ENCODE results near the gene C19orf53. TPM values are rescaled to one million over a fixed set of nuclear protein-coding genes. Genes with fewer than 3 reads are reported as not detected.

Gene C19orf53
- total RNA-seq (2014; rRNA removed; shearing (Covaris generic)) (115 and 122 TPM in 2 replicates), polyA plus RNA-seq (2016; fragmentation: Nextera tagmentation; extraction: Ambion mirVana) (309 TPM in 2 replicates)

- H3K9ac ChIP-seq: peak within 1 kb of the TSS; percentile 96
- no peaks in the 10 kb centered on the region for H3K27me3 ChIP-seq (replicated peaks; ENCODE audit: insufficient read depth)
- no peaks in the 10 kb centered on the region for H4K20me1 ChIP-seq (ENCODE audit: insufficient read depth)
- peak within 1 kb of the TSS; percentile 95 for H3K4me3 ChIP-seq
- H3F3A ChIP-seq (ENCODE audit: insufficient read depth): peaks cover 21% of the 10 kb centered on the region
- H3K9me2 ChIP-seq (ENCODE audit: insufficient read depth): no peaks in the 10 kb centered on the region
- peak; percentile 99 for DNase-seq
- H3K9me3 ChIP-seq (ENCODE audit: low read depth): no peaks in the 10 kb centered on the region
- 1% methylated on average over 43 to 61 of the region's 61 CpGs for WGBS, 2 experiments (ENCODE audit: low coverage in 1 of 2, low lambda C conversion rate in 2 of 2, missing lambda C conversion rate in 2 of 2)
- TF ChIP-seq EZH2 (IDR thresholded peaks at IDR 0.05; ENCODE audit: insufficient read depth, poor library complexity, severe bottlenecking) (no peak), EZH2phosphoT487 (IDR thresholded peaks at IDR 0.05; ENCODE audit: insufficient read depth, low read depth) (no peak)
- peak within 1 kb of the TSS; percentile 98 for H3K4me2 ChIP-seq (ENCODE audit: unreplicated experiment)
- H2AFZ ChIP-seq: peak within 1 kb of the TSS; percentile 65
- H3K79me2 ChIP-seq (ENCODE audit: insufficient read depth): peaks cover 37% of the 10 kb centered on the region
- peaks cover 12% of the 10 kb centered on the region for H3K4me1 ChIP-seq (ENCODE audit: insufficient read depth)
- in situ Hi-C loops (cut with MboI): no loop called here
- H3K27ac ChIP-seq: peak within 1 kb of the TSS; percentile 87
- no peaks in the 10 kb centered on the region for H3K36me3 ChIP-seq (ENCODE audit: low read depth)
Observed at GRCh38 chr19:13774217-13775191, at the start of gene C19orf53. Gene C19orf53, plus strand, starts transcription at chr19:13774456. Its CDS starts 22 bp downstream, at chr19:13774478.

- Histone ChIP-seq H3K27me3 (replicated peaks; ENCODE audit: insufficient read depth) (no peaks in the 10 kb centered on the region), H4K20me1 (ENCODE audit: insufficient read depth) (no peaks in the 10 kb centered on the region), H3K9me3 (ENCODE audit: low read depth) (no peaks in the 10 kb centered on the region), H3K9me2 (ENCODE audit: insufficient read depth) (no peaks in the 10 kb centered on the region), H3K4me1 (ENCODE audit: insufficient read depth) (peaks cover 21% of the 10 kb centered on the region), H3K4me3 (no peak overlapping the region), H2AFZ (no peak overlapping the region), H3K9ac (no peak overlapping the region), H3K27ac (no peak overlapping the region), H3K36me3 (ENCODE audit: low read depth) (no peaks in the 10 kb centered on the region), H3K4me2 (ENCODE audit: unreplicated experiment) (no peak overlapping the region), H3K79me2 (ENCODE audit: insufficient read depth) (no peaks in the 10 kb centered on the region), H3F3A (ENCODE audit: insufficient read depth) (peaks cover 17% of the 10 kb centered on the region)
- DNase-seq: no peak
- no peak for TF ChIP-seq EZH2phosphoT487 (IDR thresholded peaks at IDR 0.05; ENCODE audit: insufficient read depth, low read depth)
- TF ChIP-seq EZH2 (IDR thresholded peaks at IDR 0.05; ENCODE audit: insufficient read depth, poor library complexity, severe bottlenecking): no peak
- in situ Hi-C loops (cut with MboI): no loop called here
- 87 to 89% methylated on average over 5 of the region's 5 CpGs for WGBS, 2 experiments (ENCODE audit: low coverage in 1 of 2, low lambda C conversion rate in 2 of 2, missing lambda C conversion rate in 2 of 2)
Observed at GRCh38 chr19:13726323-13726722, 47.9 kb upstream of the C19orf53 start.

- H4K20me1 ChIP-seq (ENCODE audit: insufficient read depth): no peaks in the 10 kb centered on the region
- peaks cover 17% of the 10 kb centered on the region for H3F3A ChIP-seq (ENCODE audit: insufficient read depth)
- H3K27me3 ChIP-seq (replicated peaks; ENCODE audit: insufficient read depth): no peaks in the 10 kb centered on the region
- no peak overlapping the region for H3K4me2 ChIP-seq (ENCODE audit: unreplicated experiment)
- no peak overlapping the region for H3K4me3 ChIP-seq
- no peak for TF ChIP-seq EZH2 (IDR thresholded peaks at IDR 0.05; ENCODE audit: insufficient read depth, poor library complexity, severe bottlenecking)
- no peak for TF ChIP-seq EZH2phosphoT487 (IDR thresholded peaks at IDR 0.05; ENCODE audit: insufficient read depth, low read depth)
- H3K79me2 ChIP-seq (ENCODE audit: insufficient read depth): 0 out of 2 replicates have a peak, but pooled peaks cover 6% of the 10 kb centered on the region
- H3K9me3 ChIP-seq (ENCODE audit: low read depth): no peaks in the 10 kb centered on the region
- H3K36me3 ChIP-seq (ENCODE audit: low read depth): no peaks in the 10 kb centered on the region
- WGBS, 2 experiments (ENCODE audit: low coverage in 1 of 2, low lambda C conversion rate in 2 of 2, missing lambda C conversion rate in 2 of 2): 42 to 46% methylated on average over 7 to 8 of the region's 8 CpGs
- H3K4me1 ChIP-seq (ENCODE audit: insufficient read depth): peaks cover 26% of the 10 kb centered on the region
- no peak overlapping the region for H3K27ac ChIP-seq
- peak; percentile 78 for DNase-seq
- no peak overlapping the region for H2AFZ ChIP-seq
- no peak overlapping the region for H3K9ac ChIP-seq
- in situ Hi-C loops (cut with MboI): no loop called here
- no peaks in the 10 kb centered on the region for H3K9me2 ChIP-seq (ENCODE audit: insufficient read depth)
Observed at GRCh38 chr19:13727798-13728197, 46.5 kb upstream of the C19orf53 start.

- DNase-seq: peak; percentile 18
- Histone ChIP-seq H3F3A (ENCODE audit: insufficient read depth) (peaks cover 17% of the 10 kb centered on the region), H3K79me2 (ENCODE audit: insufficient read depth) (0 out of 2 replicates have a peak, but pooled peaks cover 6% of the 10 kb centered on the region), H3K4me1 (ENCODE audit: insufficient read depth) (peaks cover 26% of the 10 kb centered on the region), H3K9me3 (ENCODE audit: low read depth) (no peaks in the 10 kb centered on the region), H3K27me3 (replicated peaks; ENCODE audit: insufficient read depth) (no peaks in the 10 kb centered on the region), H2AFZ (peak overlapping the region; percentile 60), H3K4me3 (no peak overlapping the region), H3K9ac (no peak overlapping the region), H4K20me1 (ENCODE audit: insufficient read depth) (no peaks in the 10 kb centered on the region), H3K9me2 (ENCODE audit: insufficient read depth) (no peaks in the 10 kb centered on the region), H3K4me2 (ENCODE audit: unreplicated experiment) (peak overlapping the region; percentile 17), H3K27ac (peak overlapping the region; percentile 98; the same call in 1 of the 2 replicates), H3K36me3 (ENCODE audit: low read depth) (no peaks in the 10 kb centered on the region)
- WGBS, 2 experiments (ENCODE audit: low coverage in 1 of 2, low lambda C conversion rate in 2 of 2, missing lambda C conversion rate in 2 of 2): 48 to 51% methylated on average over 2 of the region's 2 CpGs
- in situ Hi-C loops (cut with MboI): no loop called here
- TF ChIP-seq EZH2 (IDR thresholded peaks at IDR 0.05; ENCODE audit: insufficient read depth, poor library complexity, severe bottlenecking) (no peak), EZH2phosphoT487 (IDR thresholded peaks at IDR 0.05; ENCODE audit: insufficient read depth, low read depth) (no peak)
Observed at GRCh38 chr19:13729859-13730258, 44.4 kb upstream of the C19orf53 start.
